Endodermal cell (in vitro differentiated cells): ENCODE data around the gene PCDH19. TPM values are rescaled to one million over a fixed set of nuclear protein-coding genes. Genes with fewer than 3 reads are reported as not detected.

Experiments
- DNase-seq: peaks from one replicate; pipeline ENCODE4 v3.0.0-alpha.2; 2017
- H3K27ac ChIP-seq: 2 replicates; pipeline ENCODE4 v1.5.1; 2013; ENCODE audit warnings: mild to moderate bottlenecking, low read depth, low read length, moderate library complexity
- H3K27me3 ChIP-seq: 2 replicates; pipeline ENCODE4 v1.6.1; 2013; ENCODE audit warnings: mild to moderate bottlenecking, low read length, moderate library complexity; ENCODE audit not compliant: insufficient read depth, control insufficient read depth, poor library complexity, severe bottlenecking
- H3K36me3 ChIP-seq: 2 replicates; pipeline ENCODE4 v1.7.0; 2013; ENCODE audit warnings: mild to moderate bottlenecking, low read length, moderate library complexity; ENCODE audit not compliant: control insufficient read depth, insufficient read depth
- H3K4me1 ChIP-seq: one replicate; pipeline ENCODE4 v1.7.0; 2013; ENCODE audit warnings: low read length; ENCODE audit not compliant: control insufficient read depth, insufficient read depth
- H3K4me3 ChIP-seq: 2 replicates; pipeline ENCODE4 v1.5.1; 2013; ENCODE audit warnings: mild to moderate bottlenecking, low read length, moderate library complexity
- H3K9ac ChIP-seq: 2 replicates; pipeline ENCODE4 v1.6.1; 2013; ENCODE audit warnings: mild to moderate bottlenecking, low read length, moderate library complexity; ENCODE audit not compliant: poor library complexity, severe bottlenecking; ENCODE audit errors: extremely low read depth
- H3K9me3 ChIP-seq: 2 replicates; pipeline ENCODE4 v1.6.1; 2013; ENCODE audit warnings: mild to moderate bottlenecking, low read length, moderate library complexity; ENCODE audit not compliant: control insufficient read depth
- H3K27ac Mint-ChIP-seq: 2 replicates; pipeline ENCODE4 v1.8.0; 2020; ENCODE audit warnings: mixed read lengths
- H3K27me3 Mint-ChIP-seq: 2 replicates; pipeline ENCODE4 v1.8.0; 2021; ENCODE audit warnings: mild to moderate bottlenecking, mixed read lengths; ENCODE audit not compliant: insufficient read depth
- H3K36me3 Mint-ChIP-seq: 2 replicates; pipeline ENCODE4 v1.8.0; 2020; ENCODE audit warnings: low read depth, mixed read lengths
- H3K4me1 Mint-ChIP-seq: 2 replicates; pipeline ENCODE4 v1.8.0; 2020; ENCODE audit warnings: mixed read lengths
- H3K4me3 Mint-ChIP-seq: 2 replicates; pipeline ENCODE4 v1.8.0; 2020; ENCODE audit warnings: mild to moderate bottlenecking, moderate library complexity, mixed read lengths
- H3K9me3 Mint-ChIP-seq: 2 replicates; pipeline ENCODE4 v1.8.0; 2020; ENCODE audit warnings: mild to moderate bottlenecking, mixed read lengths
- WGBS, 2 experiments: methylation state at CpG; one replicate each; pipeline versions ENCODE4 v1.1.5 to v1.1.7; 2013; ENCODE audit warnings: missing lambda C conversion rate in 2 of 2, mixed read lengths in 1 of 2; ENCODE audit not compliant: insufficient coverage in 1 of 2, insufficient read length in 1 of 2; 5-methylcytosine and 5-hydroxymethylcytosine counted together
- total RNA-seq, 2 donors: library from RNA; stranded (reverse); fragmentation: NEBNext Ultra II Directional in 1 of 2; extraction: Animal tissue kit (Norgen Biotek cat#: 25700) in 1 of 2; gene quantifications; 2 replicates in 1 of 2; 3 replicates in 1 of 2; pipeline ENCODE4 v1.2.1, GENCODE V29; 2021
- TF ChIP-seq, protein P1 (sequence below): fragments of 200-600 bp; sonication (generic); conservative IDR thresholded peaks from 2 replicates; pipeline ENCODE4 v1.5.0; 2021; ENCODE audit warnings: antibody characterized with exemption, mild to moderate bottlenecking

PCDH19 gene
- total RNA-seq, 2 donors from 2014 or later, result 0.20 to 1.5 TPM

DNA sequence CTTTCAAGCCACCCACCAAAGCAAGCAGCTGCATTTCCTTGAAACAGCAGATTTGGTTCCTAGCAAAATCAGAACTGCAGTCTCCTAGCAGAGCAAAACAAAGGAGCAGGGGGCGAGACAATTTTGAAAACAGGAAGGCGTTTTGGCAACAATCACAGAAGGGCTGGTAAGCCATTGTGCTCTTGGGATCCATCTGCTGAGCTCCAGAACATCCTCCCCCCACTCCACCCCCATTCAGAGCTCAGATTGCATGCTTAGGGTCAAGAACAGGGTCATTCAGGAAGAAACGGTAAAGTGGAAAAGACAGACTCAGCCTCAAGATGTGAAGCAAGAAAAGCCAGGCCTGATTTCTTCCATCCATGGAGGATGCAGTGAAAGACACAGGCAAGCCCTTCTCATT, 7.6 kb upstream of the PCDH19 start:
- H3K27ac Mint-ChIP-seq, result no peak overlapping the region

GRCh38 chrX:100413229-100413628, 3.2 kb upstream of the PCDH19 start:
- no peak overlapping the region for H3K4me3 ChIP-seq
- Mint-ChIP-seq H3K4me3 (no peak overlapping the region), H3K4me1 (peaks cover 58% of the 10 kb centered on the region), H3K27me3 (peaks cover 77% of the 10 kb centered on the region), H3K27ac (no peak overlapping the region), H3K36me3 (peaks cover under 1% of the 10 kb centered on the region), H3K9me3 (peaks cover 2% of the 10 kb centered on the region)
- H3K36me3 ChIP-seq, result no peaks in the 10 kb centered on the region
- H3K27me3 ChIP-seq, result peaks cover 52% of the 10 kb centered on the region
- H3K27ac ChIP-seq, result no peak overlapping the region
- TF ChIP-seq, protein P1, sequence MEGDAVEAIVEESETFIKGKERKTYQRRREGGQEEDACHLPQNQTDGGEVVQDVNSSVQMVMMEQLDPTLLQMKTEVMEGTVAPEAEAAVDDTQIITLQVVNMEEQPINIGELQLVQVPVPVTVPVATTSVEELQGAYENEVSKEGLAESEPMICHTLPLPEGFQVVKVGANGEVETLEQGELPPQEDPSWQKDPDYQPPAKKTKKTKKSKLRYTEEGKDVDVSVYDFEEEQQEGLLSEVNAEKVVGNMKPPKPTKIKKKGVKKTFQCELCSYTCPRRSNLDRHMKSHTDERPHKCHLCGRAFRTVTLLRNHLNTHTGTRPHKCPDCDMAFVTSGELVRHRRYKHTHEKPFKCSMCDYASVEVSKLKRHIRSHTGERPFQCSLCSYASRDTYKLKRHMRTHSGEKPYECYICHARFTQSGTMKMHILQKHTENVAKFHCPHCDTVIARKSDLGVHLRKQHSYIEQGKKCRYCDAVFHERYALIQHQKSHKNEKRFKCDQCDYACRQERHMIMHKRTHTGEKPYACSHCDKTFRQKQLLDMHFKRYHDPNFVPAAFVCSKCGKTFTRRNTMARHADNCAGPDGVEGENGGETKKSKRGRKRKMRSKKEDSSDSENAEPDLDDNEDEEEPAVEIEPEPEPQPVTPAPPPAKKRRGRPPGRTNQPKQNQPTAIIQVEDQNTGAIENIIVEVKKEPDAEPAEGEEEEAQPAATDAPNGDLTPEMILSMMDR, result peak; percentile 87
- H3K4me1 ChIP-seq, result no peaks in the 10 kb centered on the region
- DNase-seq, result peak; percentile 71
- WGBS, 2 experiments, result 7% methylated on average over 4 of the region's 5 CpGs; no CpG with 5 or more reads in 1 of the 2 experiments
- H3K9ac ChIP-seq, result no peak overlapping the region
- no peaks in the 10 kb centered on the region for H3K9me3 ChIP-seq

More for the DNA sequence above, 7.6 kb upstream of the PCDH19 start:
- Histone ChIP-seq H3K9me3 (no peaks in the 10 kb centered on the region), H3K27me3 (peaks cover 10% of the 10 kb centered on the region), H3K27ac (peak overlapping the region; percentile 70), H3K4me3 (no peak overlapping the region), H3K36me3 (no peaks in the 10 kb centered on the region), H3K9ac (no peak overlapping the region), H3K4me1 (no peaks in the 10 kb centered on the region)
- Mint-ChIP-seq H3K4me1 (peaks cover 61% of the 10 kb centered on the region), H3K36me3 (no peaks in the 10 kb centered on the region), H3K9me3 (peaks cover under 1% of the 10 kb centered on the region), H3K27me3 (peaks cover 37% of the 10 kb centered on the region), H3K4me3 (no peak overlapping the region)
- no peak for DNase-seq
- 64% methylated on average over 3 of the region's 3 CpGs; no CpG with 5 or more reads in 1 of the 2 experiments for WGBS, 2 experiments
- TF ChIP-seq, protein P1, result no peak

GRCh38 chrX:100411802-100412715, 2.0 kb upstream of the PCDH19 start:
- H3K27me3 Mint-ChIP-seq, result peaks cover 88% of the 10 kb centered on the region
- no peaks in the 10 kb centered on the region for H3K4me1 ChIP-seq
- no peaks in the 10 kb centered on the region for H3K36me3 ChIP-seq
- peaks cover 46% of the 10 kb centered on the region for H3K4me1 Mint-ChIP-seq
- peaks cover 64% of the 10 kb centered on the region for H3K27me3 ChIP-seq
- no peak for DNase-seq
- TF ChIP-seq, protein P1, result no peak
- WGBS, 2 experiments, result 8 to 22% methylated on average over 7 to 35 of the region's 36 CpGs
- no peak overlapping the region for H3K27ac ChIP-seq
- peak overlapping the region; percentile 53 for H3K4me3 ChIP-seq
- H3K9me3 ChIP-seq, result no peaks in the 10 kb centered on the region
- no peak overlapping the region for H3K9ac ChIP-seq
- peak overlapping the region; percentile 57 for H3K4me3 Mint-ChIP-seq
- no peak overlapping the region for H3K27ac Mint-ChIP-seq
- H3K9me3 Mint-ChIP-seq, result peaks cover 14% of the 10 kb centered on the region
- H3K36me3 Mint-ChIP-seq, result peaks cover 5% of the 10 kb centered on the region
